K562 (cell line): Measurements from ENCODE around the gene PLA2G2E. TPM values are rescaled to one million over a fixed set of nuclear protein-coding genes. Genes with fewer than 3 reads are reported as not detected.

ENCODE experiments used
- ATAC-seq: fragments of 200-7000 bp; cut with Tn5 transposase; 3 replicates; pipeline ENCODE4 v1.9.1; 2020; ENCODE audit warnings: moderate library complexity
- BruUV-seq: library from RNA; stranded (reverse); fragments of 400-500 nt; replicated peaks from 2 replicates; lab custom pipeline; 2021; lab: Mats Ljungman, UMichigan
- CTCF ChIA-PET: fragments of 300-600 bp; formaldehyde crosslinking; extraction: SDS; loops from one replicate; lab custom pipeline; 2021; ENCODE audit warnings: low intra/inter-chr PET ratio; lab: Yijun Ruan, JAX
- POLR2A ChIA-PET: fragments of 300-600, 350-650 bp; sonication (Branson Sonifier 250); formaldehyde crosslinking; extraction: SDS; loops from one replicate; lab custom pipeline; 2021; ENCODE audit warnings: antibody characterized with exemption, inconsistent platforms; lab: Yijun Ruan, JAX
- DNase-seq, 4 experiments: peaks; one replicate each; pipeline versions ENCODE4 v3.0.0 to v3.0.0-alpha.2; 2011 to 2018; ENCODE audit warnings: low spot score in 3 of 4, mixed read lengths in 3 of 4; ENCODE audit errors: extremely low read depth in 1 of 4
- FAIRE-seq: peaks from 2 replicates; lab custom pipeline; 2011; peaks lifted over from hg19 to GRCh38; lab: Jason Lieb, UNC
- H2AFZ ChIP-seq: 2 replicates; pipeline ENCODE4 v1.6.0; 2011; ENCODE audit warnings: low read depth, low read length, control low read depth, inconsistent platforms
- H3K27ac ChIP-seq: fragments of 200-600 bp; 3 replicates; pipeline ENCODE4 v1.8.0; 2011; ENCODE audit warnings: low read depth, mild to moderate bottlenecking, control low read depth, inconsistent platforms, low read length, moderate library complexity, mixed read lengths; ENCODE audit errors: extremely low read depth
- H3K27me3 ChIP-seq, 2 experiments: fragments of 300-600 bp in 1 of 2; 2 replicates in 1 of 2; 3 replicates in 1 of 2; pipeline versions ENCODE4 v1.6.0 to v1.8.0; 2011; ENCODE audit warnings: inconsistent platforms in 2 of 2, low read length in 2 of 2, mild to moderate bottlenecking in 1 of 2, mixed read lengths in 1 of 2, moderate library complexity in 1 of 2; ENCODE audit not compliant: control insufficient read depth in 2 of 2, insufficient read depth in 2 of 2
- H3K36me3 ChIP-seq: fragments of 300-600 bp; 3 replicates; pipeline ENCODE4 v1.8.0; 2011; ENCODE audit warnings: mild to moderate bottlenecking, low read length, inconsistent platforms; ENCODE audit not compliant: control insufficient read depth, insufficient read depth
- H3K4me1 ChIP-seq, 2 experiments: fragments of 200-600 bp in 1 of 2; replicated peaks in 1 of 2; 2 replicates in 1 of 2; 3 replicates in 1 of 2; pipeline versions ENCODE4 v1.5.1 to v1.8.0; 2011; ENCODE audit warnings: inconsistent platforms in 2 of 2, low read length in 2 of 2, mild to moderate bottlenecking in 1 of 2, mixed read lengths in 1 of 2, moderate library complexity in 1 of 2; ENCODE audit not compliant: control insufficient read depth in 2 of 2, insufficient read depth in 2 of 2
- H3K4me2 ChIP-seq: 2 replicates; pipeline ENCODE4 v1.6.1; 2011; ENCODE audit warnings: low read length, control low read depth, inconsistent platforms, mixed read lengths; ENCODE audit not compliant: insufficient read depth
- H3K4me3 ChIP-seq: fragments of 200-600 bp; sonication (generic), shearing (Covaris generic); 2 replicates; pipeline ENCODE4 v1.5.1; 2016; ENCODE audit warnings: control low read depth, inconsistent platforms
- H3K79me2 ChIP-seq: fragments of 200-600 bp; 3 replicates; pipeline ENCODE4 v1.8.0; 2011; ENCODE audit warnings: low read length, inconsistent platforms; ENCODE audit not compliant: control insufficient read depth, insufficient read depth
- H3K9ac ChIP-seq, 2 experiments: 2 replicates each; pipeline versions ENCODE4 v1.6.0 to v1.6.1; 2011; ENCODE audit warnings: low read depth in 2 of 2, low read length in 2 of 2, control low read depth in 1 of 2, inconsistent platforms in 1 of 2, mild to moderate bottlenecking in 1 of 2, mixed read lengths in 1 of 2; ENCODE audit not compliant: insufficient read depth in 1 of 2
- H3K9me1 ChIP-seq: one replicate; pipeline ENCODE4 v1.6.0; 2011; ENCODE audit warnings: inconsistent platforms, mild to moderate bottlenecking, low read length, moderate library complexity; ENCODE audit not compliant: control insufficient read depth, insufficient read depth
- H3K9me3 ChIP-seq: replicated peaks from 2 replicates; pipeline ENCODE4 v1.5.1; 2011; ENCODE audit warnings: low read depth, low read length, inconsistent platforms; ENCODE audit not compliant: control insufficient read depth, insufficient read depth
- H4K20me1 ChIP-seq: replicated peaks from 2 replicates; pipeline ENCODE4 v1.6.1; 2011; ENCODE audit warnings: low read length, inconsistent platforms, mixed read lengths; ENCODE audit not compliant: control insufficient read depth, insufficient read depth
- ATF6 ChIP-seq: sonication (generic); formaldehyde crosslinking; IDR thresholded peaks from 2 replicates; pipeline ENCODE4 v1.4.0; 2020; ENCODE audit warnings: mild to moderate bottlenecking, missing genetic modification reagents
- CBFB ChIP-seq: sonication (generic); formaldehyde crosslinking; IDR thresholded peaks from 2 replicates; pipeline ENCODE4 v1.4.0; 2020; ENCODE audit warnings: mild to moderate bottlenecking, missing genetic modification reagents
- E2F3 ChIP-seq: fragments of 250-450 bp; sonication (Bioruptor Pico); IDR thresholded peaks from 2 replicates; pipeline ENCODE4 v1.4.0; 2020; ENCODE audit warnings: mild to moderate bottlenecking
- FOXK2 ChIP-seq, 2 experiments: fragments of 450-650 bp; IDR thresholded peaks in 1 of 2; conservative IDR thresholded peaks in 1 of 2; 2 replicates each; pipeline ENCODE4 v1.6.1; 2016; ENCODE audit warnings: low read depth in 2 of 2, mild to moderate bottlenecking in 1 of 2
- L3MBTL2 ChIP-seq: fragments of 450-650 bp; IDR thresholded peaks from 2 replicates; pipeline ENCODE4 v1.6.1; 2016; ENCODE audit warnings: mild to moderate bottlenecking, moderate library complexity
- MEIS2 ChIP-seq: fragments of 450-650 bp; IDR thresholded peaks from 2 replicates; pipeline ENCODE4 v1.6.1; 2014; ENCODE audit warnings: mild to moderate bottlenecking; ENCODE audit not compliant: partially characterized antibody
- PYGO2 ChIP-seq: fragments of 450-650 bp; IDR thresholded peaks from 2 replicates; pipeline ENCODE4 v1.6.1; 2016; ENCODE audit warnings: mild to moderate bottlenecking, missing genetic modification characterization, moderate library complexity, missing compliant biosample characterization
- SRSF7 ChIP-seq: fragments of 200-400 bp; formaldehyde crosslinking; optimal IDR thresholded peaks from 2 replicates; pipeline ENCODE3; 2017; ENCODE audit warnings: mild to moderate bottlenecking, low read depth, low read length
- TRIM24 ChIP-seq, 2 experiments: fragments of 450-650 bp; IDR thresholded peaks; 2 replicates each; pipeline ENCODE4 v1.6.1; 2016
- ZBTB43 ChIP-seq: sonication (generic); formaldehyde crosslinking; IDR thresholded peaks from 2 replicates; pipeline ENCODE4 v1.8.0; 2023; ENCODE audit warnings: mild to moderate bottlenecking, missing genetic modification reagents
- ZBTB7A ChIP-seq: IDR thresholded peaks from 2 replicates; pipeline ENCODE4 v1.6.1; 2011; ENCODE audit warnings: low read depth, mild to moderate bottlenecking, low read length, moderate library complexity, borderline replicate concordance; ENCODE audit not compliant: control insufficient read depth
- ZNF764 ChIP-seq: fragments of 250-450 bp; sonication (Bioruptor Pico); IDR thresholded peaks from 2 replicates; pipeline ENCODE4 v1.4.0; 2020; ENCODE audit warnings: low read depth, mild to moderate bottlenecking, moderate library complexity
- whole genome bisulfite sequencing: fragments of 100-300 bp; shearing (Covaris generic); methylation state at CpG from one replicate; pipeline ENCODE4 v1.1.6; 2016; ENCODE audit warnings: low coverage, mixed read lengths; ENCODE audit not compliant: insufficient coverage; ENCODE audit errors: missing lambda C conversion rate; 5-methylcytosine and 5-hydroxymethylcytosine counted together
- in situ Hi-C: fragments of 300-500 bp; cut with MboI; formaldehyde crosslinking; loops from 4 replicates; pipeline ENCODE4 v1.15.0; 2018; ENCODE audit warnings: inconsistent platforms, mixed read lengths
- intact Hi-C: fragments of 100-400 bp; cut with micrococcal nuclease; formaldehyde crosslinking; loops from 2 replicates; pipeline ENCODE4 v1.14.2; 2022
- polyA plus RNA-seq, 8 experiments: library from polyadenylated mRNA; depleted of rRNA in 4 of 8; stranded (reverse) in 5 of 8; unstranded in 3 of 8; fragments of >200 nt; fragmentation: Nextera tagmentation in 2 of 8; fragmentation: Illumina TruSeq in 1 of 8; extraction: Ambion mirVana in 2 of 8; extraction: Trizol in 1 of 8; gene quantifications; 2 replicates each; pipeline versions ENCODE4 v1.2.1 to v1.2.3, GENCODE V29; 2011 to 2014; ENCODE audit warnings: inconsistent platforms in 1 of 8, missing spikeins in 1 of 8
- total RNA-seq, 7 experiments: library from RNA; depleted of rRNA in 6 of 7; stranded (reverse); fragments of >200 nt in 6 of 7; fragmentation: Illumina TruSeq in 2 of 7; extraction: Trizol in 2 of 7; gene quantifications; 2 replicates each; pipeline versions ENCODE4 v1.2.1 to v1.2.3, GENCODE V29; 2011 to 2021; ENCODE audit warnings: low replicate concordance in 1 of 7
- TF ChIP-seq, protein P1 (sequence below): sonication (generic); formaldehyde crosslinking; IDR thresholded peaks from 2 replicates; pipeline ENCODE4 v1.8.1; 2023; ENCODE audit warnings: mild to moderate bottlenecking, missing genetic modification reagents, moderate library complexity
- TF ChIP-seq, protein P2 (sequence below): IDR thresholded peaks from 2 replicates; pipeline ENCODE4 v1.6.1; 2011; ENCODE audit warnings: borderline replicate concordance, low read depth, mild to moderate bottlenecking, moderate library complexity, low read length; ENCODE audit not compliant: insufficient read depth, poor library complexity, severe bottlenecking
- TF ChIP-seq, protein P3 (sequence below): fragments of 450-650 bp; IDR thresholded peaks from 2 replicates; pipeline ENCODE4 v1.6.1; 2016; ENCODE audit warnings: antibody characterized with exemption

The PLA2G2E gene
- total and polyA plus RNA-seq, 9 of the 15 experiments (the other 6 are each of a cell fraction or from before 2014, with no cell fraction given): not detected

DNA sequence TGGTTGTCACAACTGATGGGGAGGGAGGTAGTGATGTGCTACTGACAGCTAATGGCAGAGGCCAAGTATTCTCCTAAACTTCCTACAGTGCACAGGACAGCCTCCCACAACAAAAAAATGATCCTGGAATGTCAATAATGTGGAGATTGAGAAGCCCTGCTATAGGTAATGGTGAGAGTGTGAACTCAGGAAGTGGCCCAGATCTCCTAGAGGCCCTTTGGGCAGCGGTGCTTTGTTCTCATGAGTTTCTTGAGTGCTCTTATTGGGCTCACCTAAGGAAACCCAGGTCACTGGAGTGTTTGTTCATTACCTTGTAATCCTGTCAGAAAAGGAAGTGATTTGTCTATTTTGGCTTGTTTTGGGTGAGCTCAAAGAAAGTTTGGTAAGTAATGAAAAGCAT is 35.3 kb downstream of the PLA2G2E start:
- H3K4me2 ChIP-seq: no peak overlapping the region
- ChIA-PET CTCF (no interaction called here), POLR2A (no interaction called here)
- WGBS: 100% methylated on average over 1 of the region's 1 CpG
- H3K9me1 ChIP-seq: no peaks in the 10 kb centered on the region
- H3K4me3 ChIP-seq: no peak overlapping the region
- peaks cover 78% of the 10 kb centered on the region for H3K79me2 ChIP-seq
- no peak overlapping the region for H2AFZ ChIP-seq
- peaks cover 7 to 13% of the 10 kb centered on the region in 2 experiments; a peak in 4 of 5 replicates for H3K4me1 ChIP-seq
- 0 out of 2 replicates have a peak, but pooled peaks cover 22% of the 10 kb centered on the region for H4K20me1 ChIP-seq
- BruUV-seq: no TSS peak
- H3K27ac ChIP-seq: no peak overlapping the region
- DNase-seq (no peak), FAIRE-seq (no peak), ATAC-seq (no peak)
- no peak overlapping the region for H3K9ac ChIP-seq
- H3K9me3 ChIP-seq: no peaks in the 10 kb centered on the region
- intact Hi-C loops: no loop called here
- H3K36me3 ChIP-seq: peaks cover 69% of the 10 kb centered on the region
- no peaks in the 10 kb centered on the region for H3K27me3 ChIP-seq
- in situ Hi-C loops: no loop called here
- TF ChIP-seq L3MBTL2: no peak
- TF ChIP-seq, protein P1, sequence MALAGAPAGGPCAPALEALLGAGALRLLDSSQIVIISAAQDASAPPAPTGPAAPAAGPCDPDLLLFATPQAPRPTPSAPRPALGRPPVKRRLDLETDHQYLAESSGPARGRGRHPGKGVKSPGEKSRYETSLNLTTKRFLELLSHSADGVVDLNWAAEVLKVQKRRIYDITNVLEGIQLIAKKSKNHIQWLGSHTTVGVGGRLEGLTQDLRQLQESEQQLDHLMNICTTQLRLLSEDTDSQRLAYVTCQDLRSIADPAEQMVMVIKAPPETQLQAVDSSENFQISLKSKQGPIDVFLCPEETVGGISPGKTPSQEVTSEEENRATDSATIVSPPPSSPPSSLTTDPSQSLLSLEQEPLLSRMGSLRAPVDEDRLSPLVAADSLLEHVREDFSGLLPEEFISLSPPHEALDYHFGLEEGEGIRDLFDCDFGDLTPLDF (CRISPR knock-in tag): no peak
- no peak for TF ChIP-seq ATF6 (CRISPR knock-in tag)
- no peak for TF ChIP-seq ZNF764 (CRISPR knock-in tag)
- no peak for TF ChIP-seq ZBTB7A
- no peak for TF ChIP-seq SRSF7
- TF ChIP-seq, protein P2, sequence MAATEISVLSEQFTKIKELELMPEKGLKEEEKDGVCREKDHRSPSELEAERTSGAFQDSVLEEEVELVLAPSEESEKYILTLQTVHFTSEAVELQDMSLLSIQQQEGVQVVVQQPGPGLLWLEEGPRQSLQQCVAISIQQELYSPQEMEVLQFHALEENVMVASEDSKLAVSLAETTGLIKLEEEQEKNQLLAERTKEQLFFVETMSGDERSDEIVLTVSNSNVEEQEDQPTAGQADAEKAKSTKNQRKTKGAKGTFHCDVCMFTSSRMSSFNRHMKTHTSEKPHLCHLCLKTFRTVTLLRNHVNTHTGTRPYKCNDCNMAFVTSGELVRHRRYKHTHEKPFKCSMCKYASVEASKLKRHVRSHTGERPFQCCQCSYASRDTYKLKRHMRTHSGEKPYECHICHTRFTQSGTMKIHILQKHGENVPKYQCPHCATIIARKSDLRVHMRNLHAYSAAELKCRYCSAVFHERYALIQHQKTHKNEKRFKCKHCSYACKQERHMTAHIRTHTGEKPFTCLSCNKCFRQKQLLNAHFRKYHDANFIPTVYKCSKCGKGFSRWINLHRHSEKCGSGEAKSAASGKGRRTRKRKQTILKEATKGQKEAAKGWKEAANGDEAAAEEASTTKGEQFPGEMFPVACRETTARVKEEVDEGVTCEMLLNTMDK: no peak
- TF ChIP-seq, protein P3, sequence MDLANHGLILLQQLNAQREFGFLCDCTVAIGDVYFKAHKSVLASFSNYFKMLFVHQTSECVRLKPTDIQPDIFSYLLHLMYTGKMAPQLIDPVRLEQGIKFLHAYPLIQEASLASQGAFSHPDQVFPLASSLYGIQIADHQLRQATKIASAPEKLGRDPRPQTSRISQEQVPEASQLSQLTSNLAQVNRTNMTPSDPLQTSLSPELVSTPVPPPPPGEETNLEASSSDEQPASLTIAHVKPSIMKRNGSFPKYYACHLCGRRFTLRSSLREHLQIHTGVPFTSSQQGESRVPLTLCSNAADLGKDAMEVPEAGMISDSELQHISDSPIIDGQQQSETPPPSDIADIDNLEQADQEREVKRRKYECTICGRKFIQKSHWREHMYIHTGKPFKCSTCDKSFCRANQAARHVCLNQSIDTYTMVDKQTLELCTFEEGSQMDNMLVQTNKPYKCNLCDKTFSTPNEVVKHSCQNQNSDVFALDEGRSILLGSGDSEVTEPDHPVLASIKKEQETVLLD: no peak
- no peak for TF ChIP-seq FOXK2 (conservative IDR thresholded peaks at IDR 0.05 in 1 of 2, IDR thresholded peaks at IDR 0.05 in 1 of 2; ENCODE audit: low read depth in 2 of 2)
- no peak for TF ChIP-seq E2F3 (CRISPR knock-in tag)
- TF ChIP-seq ZBTB43: no peak
- TF ChIP-seq CBFB (CRISPR knock-in tag): no peak
- no peak for TF ChIP-seq MEIS2
- TF ChIP-seq TRIM24 (IDR thresholded peaks at IDR 0.05): no peak
- TF ChIP-seq PYGO2 (tag): no peak
